CD14-positive monocyte (primary cell): ENCODE data around the gene CGNL1. TPM values are rescaled to one million over a fixed set of nuclear protein-coding genes. Genes with fewer than 3 reads are reported as not detected.

Experiments
- DNase-seq, 3 donors: peaks; one replicate each; pipeline ENCODE4 v3.0.0-alpha.2; 2011 to 2022
- H2AFZ ChIP-seq: 2 replicates; pipeline ENCODE4 v1.6.0; 2012; ENCODE audit warnings: mild to moderate bottlenecking, low read depth, low read length, inconsistent platforms; ENCODE audit not compliant: insufficient read depth, poor library complexity, severe bottlenecking
- H3K27ac ChIP-seq, 2 donors: 1 replicate in 1 of 2; 2 replicates in 1 of 2; pipeline ENCODE4 v1.5.1; 2012 to 2013; ENCODE audit warnings: low read length in 2 of 2, control low read depth in 1 of 2, inconsistent platforms in 1 of 2, low read depth in 1 of 2, mild to moderate bottlenecking in 1 of 2
- H3K27me3 ChIP-seq, 2 donors: one replicate each; pipeline versions ENCODE4 v1.6.0 to v1.6.1; 2011 to 2013; ENCODE audit warnings: low read length in 2 of 2; ENCODE audit not compliant: control insufficient read depth in 2 of 2, insufficient read depth in 2 of 2
- H3K36me3 ChIP-seq, 2 donors: replicated peaks in 1 of 2; 1 replicate in 1 of 2; 2 replicates in 1 of 2; pipeline versions ENCODE4 v1.5.1 to v1.6.1; 2012 to 2013; ENCODE audit warnings: low read length in 2 of 2, control low read depth in 1 of 2, inconsistent platforms in 1 of 2, mild to moderate bottlenecking in 1 of 2; ENCODE audit not compliant: insufficient read depth in 2 of 2, control insufficient read depth in 1 of 2
- H3K4me1 ChIP-seq, 2 donors: 1 replicate in 1 of 2; 2 replicates in 1 of 2; pipeline versions ENCODE4 v1.5.1 to v1.6.1; 2012 to 2013; ENCODE audit warnings: low read length in 2 of 2, control low read depth in 1 of 2, inconsistent platforms in 1 of 2, mild to moderate bottlenecking in 1 of 2, moderate library complexity in 1 of 2; ENCODE audit not compliant: insufficient read depth in 2 of 2, control insufficient read depth in 1 of 2
- H3K4me2 ChIP-seq: replicated peaks from 2 replicates; pipeline ENCODE3; 2012; ENCODE audit warnings: low read length, moderate library complexity, mild to moderate bottlenecking; ENCODE audit not compliant: poor library complexity, severe bottlenecking; ENCODE audit errors: extremely low read depth
- H3K4me3 ChIP-seq, 3 experiments: fragments of 200-600 bp in 1 of 3; sonication (generic) in 1 of 3; replicated peaks in 1 of 3; 1 replicate in 2 of 3; 2 replicates in 1 of 3; pipeline ENCODE4 v1.5.1; 2011 to 2013; ENCODE audit warnings: low read length in 3 of 3, mild to moderate bottlenecking in 3 of 3, control low read depth in 2 of 3, low read depth in 2 of 3, inconsistent platforms in 1 of 3, moderate library complexity in 1 of 3
- H3K79me2 ChIP-seq: 2 replicates; pipeline ENCODE4 v1.6.0; 2012; ENCODE audit warnings: mild to moderate bottlenecking, control low read depth, inconsistent platforms, low read length, moderate library complexity; ENCODE audit not compliant: insufficient read depth
- H3K9ac ChIP-seq: 2 replicates; pipeline ENCODE4 v1.6.0; 2017; ENCODE audit warnings: low read length, mild to moderate bottlenecking; ENCODE audit not compliant: insufficient read depth, poor library complexity, severe bottlenecking
- H3K9me3 ChIP-seq, 2 donors: replicated peaks in 1 of 2; 1 replicate in 1 of 2; 2 replicates in 1 of 2; pipeline versions ENCODE4 v1.5.1 to v1.6.1; 2012 to 2013; ENCODE audit warnings: low read length in 2 of 2, control low read depth in 1 of 2; ENCODE audit not compliant: control insufficient read depth in 1 of 2, insufficient read depth in 1 of 2
- H4K20me1 ChIP-seq: 2 replicates; pipeline ENCODE4 v1.6.0; 2012; ENCODE audit warnings: mild to moderate bottlenecking, low read length, control low read depth, moderate library complexity; ENCODE audit not compliant: insufficient read depth
- H3K27ac Mint-ChIP-seq, 7 donors: one replicate each; pipeline ENCODE4 v1.8.0; 2020; ENCODE audit warnings: mild to moderate bottlenecking in 7 of 7, mixed read lengths in 7 of 7, moderate library complexity in 6 of 7, inconsistent platforms in 2 of 7
- H3K27me3 Mint-ChIP-seq, 3 donors: one replicate each; pipeline ENCODE4 v1.8.0; 2021 to 2022; ENCODE audit warnings: low read depth in 3 of 3, mild to moderate bottlenecking in 3 of 3, mixed read lengths in 3 of 3, moderate library complexity in 3 of 3, inconsistent platforms in 1 of 3
- H3K36me3 Mint-ChIP-seq, 2 donors: one replicate each; pipeline ENCODE4 v1.8.0; 2020; ENCODE audit warnings: mixed read lengths in 2 of 2, inconsistent platforms in 1 of 2, mild to moderate bottlenecking in 1 of 2
- H3K4me1 Mint-ChIP-seq: one replicate; pipeline ENCODE4 v1.8.0; 2020; ENCODE audit warnings: mild to moderate bottlenecking, mixed read lengths
- H3K4me3 Mint-ChIP-seq, 2 donors: one replicate each; pipeline ENCODE4 v1.8.0; 2020; ENCODE audit warnings: mild to moderate bottlenecking in 2 of 2, mixed read lengths in 2 of 2, moderate library complexity in 1 of 2
- H3K9me3 Mint-ChIP-seq, 7 donors: one replicate each; pipeline ENCODE4 v1.8.0; 2020 to 2022; ENCODE audit warnings: mixed read lengths in 7 of 7, mild to moderate bottlenecking in 6 of 7, moderate library complexity in 6 of 7, inconsistent platforms in 2 of 7
- WGBS: methylation state at CpG from one replicate; pipeline ENCODE4 v1.1.5; 2013; ENCODE audit warnings: missing lambda C conversion rate; ENCODE audit not compliant: insufficient coverage; 5-methylcytosine and 5-hydroxymethylcytosine counted together
- intact Hi-C, 2 donors: fragments of 100-400 bp; cut with micrococcal nuclease; formaldehyde crosslinking; loops; one replicate each; pipeline versions ENCODE4 v1.15.0 to v1.15.1; 2023
- polyA plus RNA-seq, 3 donors: library from polyadenylated mRNA; depleted of rRNA in 1 of 3; unstranded in 2 of 3; stranded (reverse) in 1 of 3; fragments of 300-500 nt in 2 of 3; fragments of >200 nt in 1 of 3; fragmentation: Illumina TruSeq in 2 of 3; gene quantifications; 1 replicate in 2 of 3; 2 replicates in 1 of 3; pipeline ENCODE4 v1.2.3, GENCODE V29; 2012 to 2021
- TF ChIP-seq, protein P1 (sequence below): fragments of 200-600 bp; IDR thresholded peaks from one replicate; pipeline ENCODE4 v1.8.0; 2022; ENCODE audit warnings: antibody characterized with exemption, mild to moderate bottlenecking

CGNL1 gene
- polyA plus RNA-seq, 3 donors, result not detected

DNA sequence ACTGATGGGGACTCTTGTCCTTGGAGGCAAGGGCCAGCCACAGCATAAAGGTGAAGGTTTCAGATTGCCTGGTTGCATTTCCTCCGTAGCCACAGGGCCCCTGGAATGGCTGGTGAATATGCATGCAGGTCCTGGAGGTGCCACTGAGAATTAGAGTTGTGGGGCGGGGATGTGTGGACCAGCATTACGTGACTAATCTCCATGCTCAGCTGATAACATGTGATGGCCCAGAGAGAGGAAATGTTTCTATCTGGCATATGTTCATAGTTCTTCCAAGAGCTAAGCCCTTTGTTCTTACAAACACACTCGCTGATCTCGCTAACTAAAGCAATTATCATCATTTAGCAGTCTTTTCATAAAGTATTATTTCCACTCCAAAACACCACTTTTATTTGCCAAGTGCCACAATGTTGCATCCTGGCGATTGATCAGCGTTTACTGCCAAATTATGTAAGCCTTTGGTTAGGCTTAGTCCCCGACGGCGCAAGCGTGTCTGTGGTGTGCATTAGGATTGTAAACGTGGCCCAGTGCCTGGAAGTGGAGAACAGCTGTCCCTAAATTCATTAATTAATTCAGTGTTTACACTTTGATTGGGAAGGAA, 55.9 kb downstream of the CGNL1 start:
- TF ChIP-seq, protein P1, sequence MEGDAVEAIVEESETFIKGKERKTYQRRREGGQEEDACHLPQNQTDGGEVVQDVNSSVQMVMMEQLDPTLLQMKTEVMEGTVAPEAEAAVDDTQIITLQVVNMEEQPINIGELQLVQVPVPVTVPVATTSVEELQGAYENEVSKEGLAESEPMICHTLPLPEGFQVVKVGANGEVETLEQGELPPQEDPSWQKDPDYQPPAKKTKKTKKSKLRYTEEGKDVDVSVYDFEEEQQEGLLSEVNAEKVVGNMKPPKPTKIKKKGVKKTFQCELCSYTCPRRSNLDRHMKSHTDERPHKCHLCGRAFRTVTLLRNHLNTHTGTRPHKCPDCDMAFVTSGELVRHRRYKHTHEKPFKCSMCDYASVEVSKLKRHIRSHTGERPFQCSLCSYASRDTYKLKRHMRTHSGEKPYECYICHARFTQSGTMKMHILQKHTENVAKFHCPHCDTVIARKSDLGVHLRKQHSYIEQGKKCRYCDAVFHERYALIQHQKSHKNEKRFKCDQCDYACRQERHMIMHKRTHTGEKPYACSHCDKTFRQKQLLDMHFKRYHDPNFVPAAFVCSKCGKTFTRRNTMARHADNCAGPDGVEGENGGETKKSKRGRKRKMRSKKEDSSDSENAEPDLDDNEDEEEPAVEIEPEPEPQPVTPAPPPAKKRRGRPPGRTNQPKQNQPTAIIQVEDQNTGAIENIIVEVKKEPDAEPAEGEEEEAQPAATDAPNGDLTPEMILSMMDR, result no peak

DNA sequence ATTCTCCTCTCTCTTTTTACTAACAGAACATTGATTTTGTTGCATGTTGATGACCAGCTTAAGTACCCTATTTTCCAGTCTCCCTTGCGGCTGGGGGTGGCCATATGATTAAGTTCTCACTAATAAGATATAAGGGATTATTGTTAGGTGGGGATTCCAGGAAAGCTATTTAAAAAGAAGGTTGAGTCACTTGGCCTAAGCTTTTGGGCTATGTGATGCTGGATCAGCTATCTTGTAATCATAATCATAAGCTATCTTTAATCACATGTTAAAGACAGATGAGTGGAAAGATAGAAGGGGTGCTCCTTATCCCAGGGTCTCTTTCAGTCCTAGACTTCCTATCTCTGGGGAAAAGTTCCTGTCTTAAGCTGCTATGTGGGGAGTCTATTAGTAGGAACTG, 59.9 kb downstream of the CGNL1 start:
- no peaks in the 10 kb centered on the region for H3K79me2 ChIP-seq
- H3K4me1 ChIP-seq, result peaks cover 3 to 5% of the 10 kb centered on the region in 2 donors
- no peak overlapping the region for H3K27ac ChIP-seq
- no peak overlapping the region for H3K27ac Mint-ChIP-seq
- H2AFZ ChIP-seq, result no peak overlapping the region
- no peaks in the 10 kb centered on the region for H4K20me1 ChIP-seq
- TF ChIP-seq, protein P1, result no peak
- H3K4me3 Mint-ChIP-seq, result no peak overlapping the region
- H3K4me3 ChIP-seq, result no peak overlapping the region
- no peaks in the 10 kb centered on the region for H3K36me3 ChIP-seq
- H3K9ac ChIP-seq, result no peak overlapping the region
- no peak overlapping the region for H3K4me2 ChIP-seq
- no peaks in the 10 kb centered on the region for H3K9me3 Mint-ChIP-seq
- peaks cover 10% of the 10 kb centered on the region for H3K4me1 Mint-ChIP-seq
- no peak for DNase-seq
- intact Hi-C loops, result no loop called here
- no peaks in the 10 kb centered on the region for H3K36me3 Mint-ChIP-seq
- H3K27me3 ChIP-seq, result no peaks in the 10 kb centered on the region
- no CpG with 5 or more reads among the region's 1 CpG for WGBS
- H3K27me3 Mint-ChIP-seq, result peaks cover 0 to 3% (median 1%) of the 10 kb centered on the region in 3 donors
- H3K9me3 ChIP-seq, result no peaks in the 10 kb centered on the region

More for the DNA sequence above, 55.9 kb downstream of the CGNL1 start:
- 100% methylated on average over 2 of the region's 12 CpGs for WGBS
- no peak overlapping the region for H3K27ac ChIP-seq
- no peak overlapping the region for H3K4me2 ChIP-seq
- no peaks in the 10 kb centered on the region for H3K27me3 ChIP-seq
- H3K79me2 ChIP-seq, result no peaks in the 10 kb centered on the region
- H3K9me3 ChIP-seq, result no peaks in the 10 kb centered on the region
- no peak overlapping the region for H3K4me3 ChIP-seq
- no peak overlapping the region for H3K9ac ChIP-seq
- H3K36me3 ChIP-seq, result no peaks in the 10 kb centered on the region
- intact Hi-C loops, result no loop called here
- H3K4me3 Mint-ChIP-seq, result no peak overlapping the region
- H3K9me3 Mint-ChIP-seq, result no peaks in the 10 kb centered on the region
- no peak overlapping the region for H3K27ac Mint-ChIP-seq
- no peaks in the 10 kb centered on the region for H4K20me1 ChIP-seq
- H3K4me1 Mint-ChIP-seq, result no peaks in the 10 kb centered on the region
- H3K4me1 ChIP-seq, result no peaks in the 10 kb centered on the region
- peaks cover 0 to 1% (median 0%) of the 10 kb centered on the region in 3 donors for H3K27me3 Mint-ChIP-seq
- H2AFZ ChIP-seq, result no peak overlapping the region
- H3K36me3 Mint-ChIP-seq, result no peaks in the 10 kb centered on the region
- DNase-seq, result no peak
